GM21576 (cell line): ENCODE measurements around the gene MAML3.

ENCODE experiments used
- ATAC-seq: cut with Tn5 transposase; IDR thresholded peaks from one replicate; pipeline ENCODE4 v1.9.1; 2021; ENCODE audit warnings: mild to moderate bottlenecking, moderate library complexity; ENCODE audit not compliant: unreplicated experiment

The MAML3 gene

GRCh38 chr4:139798456-139798855, 355.5 kb downstream of the MAML3 start:
- ATAC-seq, result no peak

GRCh38 chr4:139797287-139797686, 356.7 kb downstream of the MAML3 start:
- no peak for ATAC-seq

- no peak for ATAC-seq
Observed at GRCh38 chr4:139795527-139796314, 358.3 kb downstream of the MAML3 start.

- ATAC-seq, result no peak
Observed at GRCh38 chr4:139794158-139794954, 359.6 kb downstream of the MAML3 start.

GRCh38 chr4:139791681-139792080, 362.3 kb downstream of the MAML3 start:
- no peak for ATAC-seq

- ATAC-seq, result no peak
Observed at GRCh38 chr4:139790291-139790690, 363.7 kb downstream of the MAML3 start.

GRCh38 chr4:139789096-139789654, 364.8 kb downstream of the MAML3 start:
- ATAC-seq, result no peak

GRCh38 chr4:139786494-139787354, 367.3 kb downstream of the MAML3 start:
- no peak for ATAC-seq

GRCh38 chr4:139785356-139785755, 368.6 kb downstream of the MAML3 start:
- ATAC-seq, result no peak

- no peak for ATAC-seq
Observed at GRCh38 chr4:139783741-139784484, 370.1 kb downstream of the MAML3 start.

GRCh38 chr4:139782926-139783522, 371.0 kb downstream of the MAML3 start:
- ATAC-seq, result no peak

GRCh38 chr4:139781066-139781465, 372.9 kb downstream of the MAML3 start:
- no peak for ATAC-seq

- ATAC-seq, result no peak
Observed at GRCh38 chr4:139779691-139780090, 374.3 kb downstream of the MAML3 start.

- no peak for ATAC-seq
Observed at GRCh38 chr4:139777757-139778156, 376.2 kb downstream of the MAML3 start.

GRCh38 chr4:139776235-139776634, 377.7 kb downstream of the MAML3 start:
- no peak for ATAC-seq

- no peak for ATAC-seq
Observed at GRCh38 chr4:139774759-139775487, 379.1 kb downstream of the MAML3 start.

- ATAC-seq, result no peak
Observed at GRCh38 chr4:139773560-139774318, 380.2 kb downstream of the MAML3 start.

- no peak for ATAC-seq
Observed at GRCh38 chr4:139770361-139770760, 383.6 kb downstream of the MAML3 start.
